Neuronal stem cell (in vitro differentiated cells): ENCODE measurements around the gene SLC1A1.
"Not testable (repeated sequence)": the region's sequence is repeated elsewhere in the genome, so short reads cannot be mapped to it uniquely, and the experiment has no call there.

Experiments used
- DNase-seq: peaks from one replicate; pipeline ENCODE4 v3.0.0-alpha.2; 2013; ENCODE audit warnings: low spot score
- H2AFZ ChIP-seq: one replicate; pipeline ENCODE4 v1.6.1; 2013; ENCODE audit warnings: mild to moderate bottlenecking, low read length, inconsistent platforms
- H2AK5ac ChIP-seq: 2 replicates; pipeline ENCODE4 v1.6.1; 2013; ENCODE audit warnings: low read depth, mild to moderate bottlenecking, inconsistent platforms, low read length, moderate library complexity, mixed read lengths
- H2BK120ac ChIP-seq: 2 replicates; pipeline ENCODE4 v1.6.1; 2013; ENCODE audit warnings: low read depth, mild to moderate bottlenecking, inconsistent platforms, low read length, moderate library complexity, mixed read lengths
- H2BK12ac ChIP-seq: one replicate; pipeline ENCODE4 v1.6.1; 2013; ENCODE audit warnings: low read length, inconsistent platforms
- H2BK15ac ChIP-seq: 2 replicates; pipeline ENCODE4 v1.6.1; 2013; ENCODE audit warnings: mild to moderate bottlenecking, low read length, inconsistent platforms, mixed read lengths
- H2BK5ac ChIP-seq: one replicate; pipeline ENCODE4 v1.6.1; 2013; ENCODE audit warnings: inconsistent platforms, mild to moderate bottlenecking, low read length, moderate library complexity
- H3K14ac ChIP-seq: one replicate; pipeline ENCODE4 v1.6.1; 2013; ENCODE audit warnings: low read length, inconsistent platforms
- H3K18ac ChIP-seq: 2 replicates; pipeline ENCODE4 v1.6.1; 2013; ENCODE audit warnings: low read length, inconsistent platforms
- H3K23ac ChIP-seq: 2 replicates; pipeline ENCODE4 v1.6.1; 2013; ENCODE audit warnings: low read depth, mild to moderate bottlenecking, mixed read lengths, low read length, inconsistent platforms; ENCODE audit not compliant: poor library complexity
- H3K27ac ChIP-seq: replicated peaks from 3 replicates; pipeline ENCODE4 v1.5.1; 2013; ENCODE audit warnings: low read length, inconsistent platforms
- H3K27me3 ChIP-seq, 3 experiments: 2 replicates each; pipeline ENCODE4 v1.6.1; 2013; ENCODE audit warnings: low read length in 3 of 3, mild to moderate bottlenecking in 2 of 3, inconsistent platforms in 1 of 3, low read depth in 1 of 3, mixed read lengths in 1 of 3, moderate library complexity in 1 of 3; ENCODE audit not compliant: control insufficient read depth in 3 of 3, insufficient read depth in 3 of 3
- H3K36me3 ChIP-seq, 2 donors: replicated peaks in 1 of 2; 2 replicates each; pipeline ENCODE4 v1.6.1; 2013; ENCODE audit warnings: low read length in 2 of 2; ENCODE audit not compliant: control insufficient read depth in 2 of 2, insufficient read depth in 2 of 2
- H3K4ac ChIP-seq: 2 replicates; pipeline ENCODE4 v1.6.1; 2013; ENCODE audit warnings: inconsistent platforms, mild to moderate bottlenecking, low read length, moderate library complexity
- H3K4me1 ChIP-seq, 2 donors: 1 replicate in 1 of 2; 2 replicates in 1 of 2; pipeline ENCODE4 v1.6.1; 2013; ENCODE audit warnings: low read length in 2 of 2, low read depth in 1 of 2; ENCODE audit not compliant: control insufficient read depth in 2 of 2, insufficient read depth in 1 of 2
- H3K4me2 ChIP-seq: one replicate; pipeline ENCODE4 v1.6.1; 2013; ENCODE audit warnings: mild to moderate bottlenecking, low read length, inconsistent platforms; ENCODE audit not compliant: insufficient read depth, poor library complexity, severe bottlenecking
- H3K4me3 ChIP-seq, 2 donors: 2 replicates each; pipeline ENCODE4 v1.5.1; 2013; ENCODE audit warnings: low read length in 2 of 2, mild to moderate bottlenecking in 2 of 2, inconsistent platforms in 1 of 2, moderate library complexity in 1 of 2
- H3K79me1 ChIP-seq: one replicate; pipeline ENCODE4 v1.6.1; 2013; ENCODE audit warnings: low read depth, mild to moderate bottlenecking, inconsistent platforms, low read length, moderate library complexity
- H3K9ac ChIP-seq: one replicate; pipeline ENCODE4 v1.6.1; 2013; ENCODE audit warnings: mild to moderate bottlenecking, low read depth, low read length, inconsistent platforms; ENCODE audit not compliant: poor library complexity
- H3K9me3 ChIP-seq, 2 donors: replicated peaks in 1 of 2; 2 replicates each; pipeline versions ENCODE3 to v1.6.1; 2013; ENCODE audit warnings: low read length in 2 of 2, mild to moderate bottlenecking in 2 of 2, inconsistent platforms in 1 of 2, low read depth in 1 of 2, mixed read lengths in 1 of 2, moderate library complexity in 1 of 2; ENCODE audit not compliant: control insufficient read depth in 2 of 2, insufficient read depth in 1 of 2
- H4K8ac ChIP-seq: one replicate; pipeline ENCODE4 v1.6.1; 2013; ENCODE audit warnings: low read depth, mild to moderate bottlenecking, inconsistent platforms, low read length, moderate library complexity
- H4K91ac ChIP-seq: one replicate; pipeline ENCODE4 v1.6.1; 2013; ENCODE audit warnings: low read length, low read depth, mild to moderate bottlenecking, inconsistent platforms; ENCODE audit not compliant: poor library complexity
- WGBS, 2 donors: extraction: QIAGEN DNeasy Blood & Tissue Kit; methylation state at CpG; one replicate each; pipeline ENCODE4 v1.1.7; 2013; ENCODE audit warnings: missing lambda C conversion rate in 2 of 2, mixed read lengths in 1 of 2; ENCODE audit not compliant: insufficient read length in 2 of 2, insufficient replicate concordance in 1 of 2; ENCODE audit errors: extremely low coverage in 2 of 2; 5-methylcytosine and 5-hydroxymethylcytosine counted together

Gene SLC1A1

GRCh38 chr9:4541856-4542255 lies 51.6 kb downstream of the SLC1A1 start:
- no peak overlapping the region for H3K4me3 ChIP-seq
- WGBS, 2 donors: no CpG with 5 or more reads among the region's 2 CpGs

DNA sequence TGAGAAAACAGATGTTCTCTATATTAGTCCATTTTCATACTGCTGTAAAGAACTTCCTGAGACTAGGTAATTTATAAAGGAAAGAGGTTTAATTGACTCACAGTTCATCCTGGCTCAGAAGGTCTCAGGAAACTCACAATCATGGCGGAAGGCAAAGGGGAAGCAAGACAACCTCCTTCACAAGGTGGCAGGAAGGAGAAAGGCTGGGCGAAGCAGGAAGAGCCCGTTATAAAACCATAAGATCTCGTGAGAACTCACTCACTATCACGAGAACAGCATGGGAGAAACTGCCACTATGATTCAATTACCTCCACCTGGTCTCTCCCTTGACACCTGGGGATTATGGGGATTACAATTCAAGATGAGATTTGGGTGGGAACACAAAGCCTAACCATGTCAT lies 54.4 kb downstream of the SLC1A1 start:
- not testable (repeated sequence) for H3K23ac ChIP-seq, H4K91ac ChIP-seq, H3K4me2 ChIP-seq, H3K4me1 ChIP-seq, H2BK120ac ChIP-seq, H3K9ac ChIP-seq, H3K4ac ChIP-seq, H3K27me3 ChIP-seq, H3K79me1 ChIP-seq, H3K36me3 ChIP-seq, H2BK12ac ChIP-seq, H3K18ac ChIP-seq, H3K27ac ChIP-seq, H3K4me3 ChIP-seq, DNase-seq, H2AFZ ChIP-seq, H2BK15ac ChIP-seq, H2BK5ac ChIP-seq, H4K8ac ChIP-seq, H3K9me3 ChIP-seq, H3K14ac ChIP-seq, H2AK5ac ChIP-seq
- no CpG with 5 or more reads among the region's 5 CpGs for WGBS, 2 donors

More at GRCh38 chr9:4541856-4542255, 51.6 kb downstream of the SLC1A1 start:
- no peaks in the 10 kb centered on the region for H3K36me3 ChIP-seq
- H3K4ac ChIP-seq: no peak overlapping the region
- no peaks in the 10 kb centered on the region for H3K27me3 ChIP-seq
- no peak overlapping the region for H3K14ac ChIP-seq
- no peak overlapping the region for H3K23ac ChIP-seq
- no peak overlapping the region for H3K4me2 ChIP-seq
- no peak overlapping the region for H2BK15ac ChIP-seq
- peaks cover 0 to 3% of the 10 kb centered on the region in 2 donors for H3K4me1 ChIP-seq
- no peak overlapping the region for H2BK5ac ChIP-seq
- no peaks in the 10 kb centered on the region for H3K79me1 ChIP-seq
- H2BK12ac ChIP-seq: no peak overlapping the region
- peak overlapping the region; percentile 28 for H3K27ac ChIP-seq
- no peak overlapping the region for H2AK5ac ChIP-seq
- no peak for DNase-seq
- H3K9me3 ChIP-seq: peaks cover 0 to 6% of the 10 kb centered on the region in 2 donors
- H4K8ac ChIP-seq: no peak overlapping the region
- no peak overlapping the region for H2AFZ ChIP-seq
- no peak overlapping the region for H3K9ac ChIP-seq
- no peak overlapping the region for H2BK120ac ChIP-seq
- no peak overlapping the region for H4K91ac ChIP-seq
- H3K18ac ChIP-seq: no peak overlapping the region

DNA sequence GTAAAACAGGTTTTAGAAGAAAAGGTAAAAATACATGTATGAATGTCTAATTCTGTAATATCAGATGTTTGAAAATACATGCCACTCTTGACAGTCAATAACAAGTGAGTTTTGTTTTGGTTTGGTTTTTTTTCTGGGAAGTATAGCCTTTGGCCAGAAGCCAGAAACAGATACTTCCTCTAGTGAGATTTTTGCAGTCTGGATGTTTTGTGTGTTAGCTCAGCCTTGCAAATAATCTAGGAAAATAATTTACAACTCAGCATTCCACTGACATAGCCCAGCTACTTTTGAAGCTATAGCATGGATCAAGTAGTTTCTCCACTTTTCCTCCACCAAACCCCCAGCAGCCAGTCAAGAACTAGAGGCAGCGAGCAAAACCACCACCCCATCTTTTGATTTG lies 56.7 kb downstream of the SLC1A1 start:
- no peak overlapping the region for H2BK12ac ChIP-seq
- no peaks in the 10 kb centered on the region for H3K4me1 ChIP-seq
- no peak overlapping the region for H3K4ac ChIP-seq
- no peak overlapping the region for H3K27ac ChIP-seq
- no peak overlapping the region for H2AK5ac ChIP-seq
- H3K14ac ChIP-seq: no peak overlapping the region
- WGBS, 2 donors: no CpG with 5 or more reads among the region's 1 CpG
- H3K4me2 ChIP-seq: no peak overlapping the region
- no peak overlapping the region for H2BK5ac ChIP-seq
- H3K9ac ChIP-seq: no peak overlapping the region
- no peak overlapping the region for H3K23ac ChIP-seq
- no peak for DNase-seq
- no peak overlapping the region for H3K18ac ChIP-seq
- H4K8ac ChIP-seq: no peak overlapping the region
- no peaks in the 10 kb centered on the region for H3K36me3 ChIP-seq
- H3K27me3 ChIP-seq: no peaks in the 10 kb centered on the region
- H2AFZ ChIP-seq: no peak overlapping the region
- H3K79me1 ChIP-seq: no peaks in the 10 kb centered on the region
- H4K91ac ChIP-seq: no peak overlapping the region
- H2BK120ac ChIP-seq: no peak overlapping the region
- no peak overlapping the region for H2BK15ac ChIP-seq
- no peak overlapping the region for H3K4me3 ChIP-seq
- no peaks in the 10 kb centered on the region for H3K9me3 ChIP-seq

- H2BK120ac ChIP-seq: no peak overlapping the region
- no peaks in the 10 kb centered on the region for H3K79me1 ChIP-seq
- H3K36me3 ChIP-seq: no peaks in the 10 kb centered on the region
- no peak overlapping the region for H2BK15ac ChIP-seq
- no peak overlapping the region for H3K14ac ChIP-seq
- H3K27me3 ChIP-seq: peaks cover 0 to 4% (median 0%) of the 10 kb centered on the region in 3 experiments
- H4K91ac ChIP-seq: no peak overlapping the region
- H3K9ac ChIP-seq: no peak overlapping the region
- H3K9me3 ChIP-seq: no peaks in the 10 kb centered on the region
- no peaks in the 10 kb centered on the region for H3K4me1 ChIP-seq
- H3K27ac ChIP-seq: no peak overlapping the region
- H3K4ac ChIP-seq: no peak overlapping the region
- H2BK12ac ChIP-seq: no peak overlapping the region
- peak; percentile 5 for DNase-seq
- no peak overlapping the region for H3K4me2 ChIP-seq
- no CpG with 5 or more reads among the region's 11 CpGs for WGBS, 2 donors
- no peak overlapping the region for H3K18ac ChIP-seq
- H3K4me3 ChIP-seq: no peak overlapping the region
- no peak overlapping the region for H4K8ac ChIP-seq
- H2BK5ac ChIP-seq: no peak overlapping the region
- H3K23ac ChIP-seq: no peak overlapping the region
- no peak overlapping the region for H2AFZ ChIP-seq
- H2AK5ac ChIP-seq: no peak overlapping the region
Measured at GRCh38 chr9:4548811-4549725, 58.8 kb downstream of the SLC1A1 start.
